OCI-LY7 (cell line): ENCODE results near the gene MVK. TPM values are rescaled to one million over a fixed set of nuclear protein-coding genes. Genes with fewer than 3 reads are reported as not detected.
A peak's percentile ranks its signal among the peaks of the same experiment; 100 is the strongest.

Experiments used
- BruUV-seq: library from RNA; stranded (reverse); fragments of 400-500 nt; replicated peaks from 2 replicates; lab custom pipeline; 2021; lab: Mats Ljungman, UMichigan
- CTCF ChIA-PET: fragments of 300-600 bp; sonication (Branson Sonifier 250); formaldehyde crosslinking; loops from one replicate; lab custom pipeline; 2022; ENCODE audit warnings: antibody characterized with exemption; ENCODE audit not compliant: unreplicated experiment; lab: Charles Lee
- POLR2A ChIA-PET: fragments of 300-600 bp; sonication (Branson Sonifier 250); formaldehyde crosslinking; loops from one replicate; lab custom pipeline; 2022; ENCODE audit warnings: antibody characterized with exemption; lab: Charles Lee
- DNase-seq: peaks from one replicate; pipeline ENCODE4 v3.0.0-alpha.2; 2015; ENCODE audit warnings: low spot score
- H2AFZ ChIP-seq: fragments of 200-600 bp; sonication (generic), shearing (Covaris generic); 2 replicates; pipeline ENCODE4 v1.6.1; 2014; ENCODE audit warnings: mild to moderate bottlenecking, antibody characterized with exemption, low read length, moderate library complexity
- H3K27ac ChIP-seq: fragments of 200-600 bp; sonication (generic); 2 replicates; pipeline ENCODE4 v1.5.1; 2014; ENCODE audit warnings: mixed run types, low read depth, mild to moderate bottlenecking, moderate library complexity, low read length, inconsistent platforms; ENCODE audit not compliant: poor library complexity, severe bottlenecking
- H3K36me3 ChIP-seq: fragments of 200-600 bp; sonication (generic); 2 replicates; pipeline ENCODE4 v1.6.1; 2014; ENCODE audit warnings: mild to moderate bottlenecking, antibody characterized with exemption, low read length, moderate library complexity, mixed read lengths; ENCODE audit not compliant: insufficient read depth
- H3K4me1 ChIP-seq: fragments of 200-600 bp; sonication (generic); 2 replicates; pipeline ENCODE4 v1.5.1; 2014; ENCODE audit warnings: mild to moderate bottlenecking, low read length; ENCODE audit not compliant: insufficient read depth, poor library complexity, severe bottlenecking
- H3K4me2 ChIP-seq: fragments of 200-600 bp; sonication (generic); 2 replicates; pipeline ENCODE4 v1.6.1; 2014; ENCODE audit warnings: mild to moderate bottlenecking, low read length
- H3K4me3 ChIP-seq: fragments of 200-600 bp; sonication (generic); 2 replicates; pipeline ENCODE4 v1.5.1; 2014; ENCODE audit warnings: mild to moderate bottlenecking, low read depth, low read length; ENCODE audit not compliant: poor library complexity, severe bottlenecking
- H3K79me2 ChIP-seq: fragments of 200-600 bp; sonication (generic); 2 replicates; pipeline ENCODE4 v1.6.1; 2016; ENCODE audit warnings: low read depth, mild to moderate bottlenecking, low read length, moderate library complexity, mixed read lengths; ENCODE audit not compliant: insufficient read depth
- H3K9me2 ChIP-seq: fragments of 200-600 bp; sonication (generic); 2 replicates; pipeline ENCODE4 v1.6.1; 2016; ENCODE audit warnings: mild to moderate bottlenecking, low read length, mixed read lengths; ENCODE audit not compliant: insufficient read depth
- H3K9me3 ChIP-seq: fragments of 200-600 bp; sonication (generic); 2 replicates; pipeline ENCODE4 v1.6.1; 2014; ENCODE audit warnings: mild to moderate bottlenecking, mixed run types, low read length, mixed read lengths
- H4K20me1 ChIP-seq: fragments of 200-600 bp; sonication (generic); 2 replicates; pipeline ENCODE4 v1.6.1; 2014; ENCODE audit warnings: mild to moderate bottlenecking, antibody characterized with exemption, low read length, moderate library complexity, mixed read lengths; ENCODE audit not compliant: insufficient read depth
- EZH2phosphoT487 ChIP-seq: fragments of 200-600 bp; sonication (generic); IDR thresholded peaks from 2 replicates; pipeline ENCODE4 v1.6.1; 2018; ENCODE audit warnings: low read depth, borderline replicate concordance, mild to moderate bottlenecking, mixed run types, antibody characterized with exemption, low read length, moderate library complexity, mixed read lengths
- intact Hi-C: fragments of 100-400 bp; cut with micrococcal nuclease; formaldehyde crosslinking; loops from one replicate; pipeline ENCODE4 v1.10.0; 2022; ENCODE audit not compliant: unreplicated experiment
- total RNA-seq, 2 experiments: library from RNA; depleted of rRNA in 1 of 2; stranded (reverse); fragments of >200 nt in 1 of 2; shearing (Covaris generic) in 1 of 2; gene quantifications; 2 replicates each; pipeline ENCODE4 v1.2.3, GENCODE V29; 2014 to 2022
- TF ChIP-seq, protein P1 (sequence below): fragments of 200-600 bp; sonication (generic); conservative IDR thresholded peaks from 2 replicates; pipeline ENCODE4 v1.5.1; 2014; ENCODE audit warnings: mild to moderate bottlenecking, antibody characterized with exemption, low read length, moderate library complexity, mixed read lengths

The MVK gene
- total RNA-seq, 2 experiments from 2014 or later: 27.0 to 47.4 TPM

DNA sequence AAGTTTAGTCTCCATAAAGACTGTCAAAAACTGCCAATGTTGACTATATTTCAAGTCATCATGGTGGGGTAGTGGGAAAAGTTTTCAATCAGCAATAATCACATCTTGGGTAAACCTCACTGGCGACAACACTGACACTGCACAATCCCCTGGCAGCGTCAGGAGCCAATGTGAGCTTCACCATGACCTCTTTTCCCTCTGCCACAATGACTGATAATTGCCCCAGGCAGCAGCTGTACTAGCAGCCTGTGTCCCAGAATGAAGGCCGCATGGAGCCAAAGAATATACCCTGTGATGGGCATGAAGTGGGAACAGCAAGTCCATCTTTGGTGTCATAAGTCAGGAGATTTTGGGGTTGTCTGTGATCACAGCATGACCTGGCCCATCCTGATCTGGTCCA, 5.6 kb upstream of the MVK start:
- CTCF ChIA-PET: no interaction called here
- no peak for TF ChIP-seq EZH2phosphoT487
- TF ChIP-seq, protein P1, sequence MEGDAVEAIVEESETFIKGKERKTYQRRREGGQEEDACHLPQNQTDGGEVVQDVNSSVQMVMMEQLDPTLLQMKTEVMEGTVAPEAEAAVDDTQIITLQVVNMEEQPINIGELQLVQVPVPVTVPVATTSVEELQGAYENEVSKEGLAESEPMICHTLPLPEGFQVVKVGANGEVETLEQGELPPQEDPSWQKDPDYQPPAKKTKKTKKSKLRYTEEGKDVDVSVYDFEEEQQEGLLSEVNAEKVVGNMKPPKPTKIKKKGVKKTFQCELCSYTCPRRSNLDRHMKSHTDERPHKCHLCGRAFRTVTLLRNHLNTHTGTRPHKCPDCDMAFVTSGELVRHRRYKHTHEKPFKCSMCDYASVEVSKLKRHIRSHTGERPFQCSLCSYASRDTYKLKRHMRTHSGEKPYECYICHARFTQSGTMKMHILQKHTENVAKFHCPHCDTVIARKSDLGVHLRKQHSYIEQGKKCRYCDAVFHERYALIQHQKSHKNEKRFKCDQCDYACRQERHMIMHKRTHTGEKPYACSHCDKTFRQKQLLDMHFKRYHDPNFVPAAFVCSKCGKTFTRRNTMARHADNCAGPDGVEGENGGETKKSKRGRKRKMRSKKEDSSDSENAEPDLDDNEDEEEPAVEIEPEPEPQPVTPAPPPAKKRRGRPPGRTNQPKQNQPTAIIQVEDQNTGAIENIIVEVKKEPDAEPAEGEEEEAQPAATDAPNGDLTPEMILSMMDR: no peak
- BruUV-seq: no TSS peak

GRCh38 chr12:109568486-109568885, 5.1 kb upstream of the MVK start:
- no peak for DNase-seq
- POLR2A ChIA-PET: no interaction called here
- H3K4me1 ChIP-seq: peaks cover 9% of the 10 kb centered on the region
- no peak overlapping the region for H3K4me2 ChIP-seq
- intact Hi-C loops: no loop called here
- no TSS peak for BruUV-seq
- no peak overlapping the region for H3K4me3 ChIP-seq
- H3K9me3 ChIP-seq: no peaks in the 10 kb centered on the region
- H4K20me1 ChIP-seq: no peaks in the 10 kb centered on the region
- CTCF ChIA-PET: no interaction called here
- no peaks in the 10 kb centered on the region for H3K9me2 ChIP-seq
- H3K36me3 ChIP-seq: peaks cover 31% of the 10 kb centered on the region
- H3K27ac ChIP-seq: no peak overlapping the region
- TF ChIP-seq, protein P1: no peak
- TF ChIP-seq EZH2phosphoT487: no peak
- peaks cover 4% of the 10 kb centered on the region; the same call in 1 of the 2 replicates for H3K79me2 ChIP-seq
- no peak overlapping the region for H2AFZ ChIP-seq

More for the DNA sequence above, 5.6 kb upstream of the MVK start:
- Histone ChIP-seq H3K4me1 (peaks cover 9% of the 10 kb centered on the region), H3K4me2 (no peak overlapping the region), H2AFZ (no peak overlapping the region), H3K36me3 (peaks cover 36% of the 10 kb centered on the region), H3K9me2 (no peaks in the 10 kb centered on the region), H3K4me3 (no peak overlapping the region), H4K20me1 (no peaks in the 10 kb centered on the region), H3K79me2 (peaks cover 4% of the 10 kb centered on the region; the same call in 1 of the 2 replicates), H3K27ac (no peak overlapping the region), H3K9me3 (no peaks in the 10 kb centered on the region)
- POLR2A ChIA-PET: no interaction called here
- intact Hi-C loops: no loop called here
- no peak for DNase-seq

GRCh38 chr12:109571773-109572505, 1.7 kb upstream of the MVK start:
- CTCF ChIA-PET: no interaction called here
- POLR2A ChIA-PET: interaction anchor here (0.6 to 2.1 kb wide), 5 partner anchors 11 to 19 kb away, joined by 3 to 14 read pairs (median 3); no protein-coding TSS in a partner anchor
- no TSS peak for BruUV-seq
- Histone ChIP-seq H3K79me2 (peaks cover 4% of the 10 kb centered on the region; the same call in 1 of the 2 replicates), H2AFZ (peak overlapping the region; percentile 93; the same call in 1 of the 2 replicates), H3K9me2 (no peaks in the 10 kb centered on the region), H3K9me3 (no peaks in the 10 kb centered on the region), H3K4me1 (peaks cover 17% of the 10 kb centered on the region), H3K27ac (no peak overlapping the region), H4K20me1 (no peaks in the 10 kb centered on the region), H3K36me3 (peaks cover 32% of the 10 kb centered on the region), H3K4me3 (peak overlapping the region; percentile 75), H3K4me2 (peak overlapping the region; percentile 98)
- DNase-seq: no peak
- TF ChIP-seq EZH2phosphoT487: no peak
- TF ChIP-seq, protein P1: no peak
- intact Hi-C loops: no loop called here
